Forelimb muscle (tissue), 1 donor: ENCODE measurements around the gene RBM19. TPM values are rescaled to one million over a fixed set of nuclear protein-coding genes. Genes with fewer than 3 reads are reported as not detected.

Experiments used
- DNase-seq: peaks from one replicate; pipeline ENCODE4 v3.0.0-alpha.2; 2013; ENCODE audit warnings: low read depth
- polyA plus RNA-seq: library from polyadenylated mRNA; unstranded; fragments of 120-200 nt; gene quantifications from one replicate; pipeline ENCODE4 v1.2.1, GENCODE V29; 2013; ENCODE audit not compliant: insufficient read length

The RBM19 gene
- polyA plus RNA-seq, 1 donor, result 17.1 TPM

DNA sequence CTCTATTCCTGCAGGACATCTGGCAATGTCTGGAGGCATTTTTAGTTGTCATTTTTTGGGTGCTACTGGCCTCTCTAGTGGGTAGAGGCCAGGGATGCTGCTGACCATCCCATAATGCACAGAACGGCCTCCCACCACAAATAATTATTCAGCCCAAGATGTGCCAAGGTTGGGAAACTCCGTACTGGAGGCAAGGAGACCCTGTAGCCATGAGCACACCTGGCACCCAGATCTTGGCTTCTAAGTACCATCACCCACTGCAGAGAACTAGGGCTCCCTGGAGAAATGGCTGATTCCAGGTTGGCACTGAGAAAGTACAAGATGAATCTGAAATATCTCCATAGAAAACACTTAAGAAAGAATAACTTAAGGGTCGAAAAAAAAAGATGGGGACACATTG is 81.7 kb downstream of the RBM19 start:
- DNase-seq, result no peak

DNA sequence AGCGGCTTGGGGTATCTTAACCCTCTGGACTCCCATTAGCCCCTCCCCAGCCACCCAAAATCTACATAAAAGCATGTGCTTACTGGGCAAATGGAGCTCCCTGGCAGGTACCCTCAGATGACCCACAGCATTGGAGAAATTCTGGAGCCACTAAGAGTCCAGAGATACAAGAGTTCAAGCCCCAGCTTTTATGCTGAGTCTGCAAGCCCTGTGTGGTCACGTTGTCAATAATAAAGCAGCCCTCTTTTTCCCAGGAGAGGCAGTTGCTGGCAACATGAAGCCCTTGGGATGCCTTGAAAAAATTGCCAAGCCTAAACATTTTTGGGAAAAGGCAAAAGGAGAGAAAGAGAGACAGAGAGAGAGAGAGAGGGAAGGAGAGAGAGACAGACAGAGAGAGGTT is 83.4 kb downstream of the RBM19 start:
- DNase-seq, result no peak

DNA sequence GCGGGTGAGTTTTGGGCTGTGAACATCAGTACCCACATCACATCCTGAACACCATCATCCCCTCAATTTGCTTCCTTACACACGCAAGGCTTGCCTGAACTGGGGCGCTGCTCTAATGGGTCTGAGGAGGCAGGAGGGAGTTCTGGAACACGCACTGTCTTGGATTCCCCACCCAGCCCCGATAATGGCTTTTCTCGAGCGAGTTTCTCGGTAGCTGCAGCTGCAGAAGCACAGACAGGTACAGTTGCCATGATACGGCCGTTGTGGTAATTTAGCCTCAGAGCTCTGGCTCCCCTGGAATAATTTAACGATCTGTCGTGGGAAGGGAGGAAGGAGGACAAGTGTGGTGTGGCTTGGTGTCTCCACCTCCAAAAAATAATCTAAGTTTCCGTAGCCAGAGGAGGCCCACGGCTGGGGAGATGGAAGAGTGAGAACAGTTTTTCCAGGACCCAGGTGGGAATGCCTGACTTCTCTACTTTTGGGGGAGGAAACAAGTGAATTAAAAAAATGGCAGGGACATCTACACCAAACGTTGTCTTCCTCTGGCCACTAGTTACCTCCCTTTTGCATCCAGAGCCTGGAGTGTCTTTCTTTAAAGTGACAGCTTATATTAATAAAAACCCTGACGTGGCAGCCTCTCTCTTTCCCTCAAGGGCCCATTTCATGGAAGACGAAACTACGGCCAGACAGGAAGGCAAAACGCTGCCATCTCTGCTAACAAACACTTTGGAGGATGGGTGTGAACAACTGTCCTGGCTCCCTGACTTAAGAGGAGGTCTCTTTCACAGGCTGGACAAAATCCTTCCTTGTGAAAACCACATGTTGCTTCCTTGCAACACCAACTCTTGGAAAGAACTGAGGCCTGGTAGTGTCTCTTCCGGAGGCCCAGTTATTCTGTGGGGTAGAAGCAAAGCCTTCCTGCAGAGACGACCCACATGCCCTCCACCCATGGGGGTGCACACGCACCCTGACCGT is 84.8 kb downstream of the RBM19 start:
- DNase-seq, result no peak

DNA sequence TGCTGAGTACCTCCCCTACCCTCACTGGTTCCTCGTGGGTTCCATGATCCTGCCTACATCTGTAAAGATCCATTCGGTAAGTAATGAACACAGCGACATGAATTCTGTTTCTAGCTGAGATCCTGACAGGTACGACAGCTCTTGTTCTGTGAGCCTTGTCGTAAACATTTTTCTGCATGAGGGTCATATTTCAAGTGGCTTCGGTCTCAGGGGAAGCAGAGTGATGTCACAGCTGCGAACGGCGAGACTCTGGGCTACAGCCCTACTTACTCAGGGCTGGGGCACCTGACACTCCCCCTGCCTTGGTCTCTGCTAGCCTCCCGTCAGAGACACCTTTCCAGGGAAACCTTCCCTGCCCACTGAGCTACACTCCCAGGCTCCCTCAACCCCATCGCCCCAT is 85.8 kb downstream of the RBM19 start:
- no peak for DNase-seq

DNA sequence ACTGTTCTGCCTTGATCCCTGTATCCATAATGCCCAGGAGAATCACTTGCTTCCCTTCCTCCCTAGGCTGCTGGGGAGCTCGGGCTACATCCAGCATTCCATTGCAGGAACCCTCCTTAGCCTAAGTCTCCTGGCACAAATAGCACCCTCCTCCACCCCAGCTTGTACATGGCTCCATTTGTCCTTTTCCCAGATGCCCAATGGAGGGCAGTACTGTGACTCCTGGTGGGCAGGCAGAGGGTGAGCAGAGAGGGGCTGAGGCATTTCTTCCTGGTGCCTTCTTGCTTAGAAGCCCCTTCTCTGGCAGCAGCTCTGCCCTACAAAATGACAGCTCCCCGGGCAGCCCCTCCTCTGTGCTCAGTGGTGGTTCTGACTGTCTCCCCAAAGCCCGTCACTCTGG is 86.5 kb downstream of the RBM19 start:
- DNase-seq, result no peak

DNA sequence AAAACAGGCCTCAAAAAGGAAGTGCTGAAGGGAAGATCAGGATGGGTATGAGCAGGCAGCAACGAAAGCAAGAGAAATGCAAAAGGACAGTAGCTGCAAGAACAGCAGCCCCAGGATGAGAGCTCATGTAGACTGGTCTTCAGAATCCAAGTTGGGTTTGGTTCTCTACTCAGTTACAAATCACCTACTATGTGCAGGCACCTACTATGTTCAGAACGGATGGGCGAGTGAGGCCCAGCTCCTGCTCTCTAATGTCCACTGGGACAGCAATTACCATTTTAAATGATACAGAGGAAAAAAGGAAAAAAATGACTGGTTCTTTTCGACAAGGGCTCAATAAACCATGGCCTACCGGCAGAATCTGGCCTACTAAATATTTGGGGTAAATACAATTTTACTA is 88.5 kb downstream of the RBM19 start:
- DNase-seq, result no peak

DNA sequence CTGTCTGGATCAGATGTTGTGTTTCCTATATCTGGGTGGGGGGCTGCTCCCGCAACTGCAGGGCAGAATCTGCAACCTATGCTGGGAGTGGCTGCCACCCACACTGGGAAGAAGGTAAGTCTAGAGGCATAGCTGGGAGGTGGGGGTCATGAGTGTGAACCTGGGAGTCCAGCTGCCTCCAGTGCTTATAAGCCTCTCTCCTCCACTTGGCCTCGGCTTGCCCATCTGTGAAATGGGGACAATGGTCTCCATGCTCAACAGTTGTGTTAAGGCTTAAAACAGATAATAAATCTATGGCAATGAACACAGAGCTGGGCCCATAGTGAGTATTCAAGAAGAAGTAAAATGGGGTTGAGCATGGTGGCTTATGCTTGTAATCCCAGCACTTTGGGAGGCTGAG is 90.0 kb downstream of the RBM19 start:
- DNase-seq, result no peak

DNA sequence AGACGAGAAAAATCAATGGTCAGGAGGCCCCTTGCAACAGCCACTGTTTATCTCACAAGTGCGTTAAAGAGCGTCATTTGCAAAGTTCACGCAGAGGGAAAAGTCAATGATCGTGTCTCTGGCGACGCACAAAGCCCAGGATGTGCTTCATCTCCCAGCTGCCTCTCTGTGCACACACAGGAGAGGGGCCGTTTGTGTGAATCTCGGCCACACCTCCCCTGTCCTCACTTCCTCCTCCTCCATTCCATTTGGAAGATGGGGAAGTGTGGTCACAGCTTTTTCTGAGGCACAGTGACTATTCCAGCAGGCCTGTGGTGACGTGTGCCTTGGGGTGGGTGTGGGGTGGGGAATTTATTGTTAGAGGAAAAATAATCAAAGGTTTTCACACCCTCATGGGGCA is 90.4 kb downstream of the RBM19 start:
- DNase-seq, result no peak

DNA sequence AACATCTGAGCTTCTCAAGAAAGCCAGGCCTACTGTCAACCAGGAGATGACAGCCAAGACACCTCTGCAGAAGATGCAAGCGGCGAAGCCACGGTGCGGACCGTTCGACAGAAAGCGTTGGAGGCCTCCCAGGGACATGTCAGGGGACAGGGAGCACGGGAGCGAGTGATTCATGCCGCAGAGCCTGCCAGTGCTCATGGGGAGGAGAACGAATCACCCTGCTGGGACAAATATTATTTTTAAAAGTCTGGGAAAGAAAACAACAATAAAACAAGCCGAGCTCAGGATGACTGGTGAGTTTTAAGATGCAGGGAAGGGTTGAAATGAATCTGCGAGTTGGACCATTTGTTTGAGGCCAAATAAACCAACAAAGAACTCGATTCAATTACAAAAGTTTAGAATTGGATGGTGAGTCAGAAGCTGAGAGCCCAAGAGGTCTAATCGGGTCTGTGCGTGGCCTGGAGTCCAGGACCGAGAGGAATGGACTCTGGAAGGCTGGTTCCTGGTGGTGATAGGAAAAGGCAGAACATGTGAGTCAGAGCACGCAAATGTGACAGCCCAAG is 91.0 kb downstream of the RBM19 start:
- DNase-seq, result no peak

DNA sequence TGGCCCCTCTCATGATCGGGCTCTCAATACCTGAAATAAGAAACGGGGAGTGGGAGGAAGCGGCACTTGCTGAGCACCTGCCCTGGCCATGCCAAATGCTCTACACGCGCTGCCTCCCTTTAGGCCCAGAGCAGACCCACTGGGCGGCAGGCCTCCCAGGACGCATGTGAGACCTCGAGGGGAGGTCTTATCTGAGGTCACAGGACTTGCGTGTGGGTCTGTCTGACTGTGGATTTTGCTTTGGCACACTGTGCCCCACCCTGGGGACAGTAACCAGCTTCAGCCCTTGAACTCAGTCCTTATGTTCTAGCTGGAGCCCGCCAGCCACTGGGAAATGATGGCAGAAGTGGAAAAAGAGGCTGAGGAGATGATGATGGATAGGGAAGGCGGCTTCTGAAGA is 91.8 kb downstream of the RBM19 start:
- no peak for DNase-seq

DNA sequence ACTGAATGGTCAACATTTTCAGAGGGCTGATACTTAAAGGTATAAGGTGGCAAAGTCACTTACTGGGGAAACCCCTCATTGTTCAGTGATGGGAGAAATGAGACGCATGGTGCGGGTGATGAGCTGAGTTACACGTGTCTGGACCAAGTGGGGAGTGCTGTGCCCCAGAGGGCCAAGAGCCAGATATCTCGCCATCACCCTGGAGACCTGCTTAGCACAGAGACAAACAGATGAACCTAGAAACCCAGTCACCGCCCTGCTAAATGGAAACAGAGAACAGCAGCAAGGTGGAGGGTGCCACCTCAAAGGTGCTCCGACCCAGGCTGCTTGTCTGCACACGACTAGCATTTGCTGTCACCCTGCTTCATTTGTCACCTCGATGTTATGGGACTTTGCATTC is 92.4 kb downstream of the RBM19 start:
- no peak for DNase-seq

DNA sequence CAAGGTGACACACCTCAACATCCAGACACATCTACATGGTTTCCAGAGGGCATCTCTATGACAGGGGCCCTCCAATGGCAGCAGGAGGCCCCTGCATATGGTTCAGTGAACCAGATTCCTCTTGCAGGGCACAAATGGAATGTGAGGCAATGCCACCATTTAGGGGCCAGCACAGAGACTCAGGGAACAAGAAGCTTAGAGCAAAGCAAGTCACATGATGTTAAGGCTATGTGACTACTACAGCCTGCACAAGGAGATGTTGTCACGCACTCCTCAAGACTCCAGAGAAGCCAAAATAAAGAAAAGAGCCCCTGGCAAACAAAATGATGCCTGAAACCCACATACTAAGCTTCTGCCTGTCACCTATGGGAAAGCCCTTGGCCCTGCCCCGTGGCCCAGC is 95.2 kb downstream of the RBM19 start:
- DNase-seq, result no peak

DNA sequence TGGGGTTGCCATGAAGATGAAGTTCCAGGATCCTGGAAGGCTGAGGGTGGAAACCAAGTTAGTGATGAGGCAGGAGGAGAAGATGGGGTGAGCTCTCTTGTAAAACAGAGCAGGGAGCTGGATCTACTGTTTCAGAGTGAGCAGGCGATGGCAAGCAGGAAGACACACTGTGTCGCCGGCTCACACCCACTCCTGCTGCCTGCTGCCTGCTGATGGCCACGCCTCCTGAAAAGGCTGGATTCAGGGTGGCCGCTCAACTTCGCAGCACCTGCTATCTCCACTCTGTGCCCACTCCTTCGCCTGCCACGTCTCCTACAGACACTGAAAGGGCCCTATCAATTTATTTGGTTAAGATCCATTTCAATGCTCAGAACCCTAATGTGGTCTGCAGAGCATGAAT is 96.1 kb downstream of the RBM19 start:
- DNase-seq, result no peak

DNA sequence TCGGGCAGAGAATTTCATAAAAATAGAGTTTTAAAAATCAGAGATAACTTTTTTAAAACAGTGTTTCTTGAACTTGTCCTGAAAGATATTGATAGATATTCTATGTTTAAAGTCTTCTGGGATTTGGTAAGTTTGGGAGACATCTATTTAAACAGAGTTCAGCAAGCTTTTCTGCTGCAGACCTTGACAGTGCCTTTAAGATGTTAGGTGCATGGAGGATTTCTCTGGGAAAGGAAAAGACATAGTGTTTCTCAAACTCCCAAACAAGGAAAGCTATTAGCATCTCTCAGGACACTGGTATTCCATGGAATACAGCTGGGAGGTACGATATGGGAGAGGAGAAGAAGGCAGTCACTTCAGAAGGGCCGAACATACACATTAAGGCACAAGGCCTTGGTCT is 97.8 kb downstream of the RBM19 start:
- no peak for DNase-seq

DNA sequence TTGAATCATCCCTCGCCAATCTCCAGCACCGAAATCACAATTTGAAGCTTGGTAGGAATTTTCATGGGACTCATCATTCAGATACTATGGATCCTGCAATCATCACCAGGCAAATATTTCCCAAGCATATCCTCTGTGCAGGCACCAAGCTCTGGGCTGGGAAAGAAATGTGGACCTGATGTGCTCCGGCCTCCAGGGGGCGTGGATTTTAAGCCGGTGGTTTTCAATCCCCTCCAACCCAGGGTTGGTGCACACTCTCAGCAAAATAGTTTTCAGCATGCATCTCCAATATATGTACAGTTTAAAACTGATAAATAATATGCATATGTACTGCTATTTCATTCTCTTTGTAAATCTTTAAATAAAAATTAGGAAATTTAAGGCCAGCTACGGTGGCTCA is 98.9 kb downstream of the RBM19 start:
- DNase-seq, result no peak

DNA sequence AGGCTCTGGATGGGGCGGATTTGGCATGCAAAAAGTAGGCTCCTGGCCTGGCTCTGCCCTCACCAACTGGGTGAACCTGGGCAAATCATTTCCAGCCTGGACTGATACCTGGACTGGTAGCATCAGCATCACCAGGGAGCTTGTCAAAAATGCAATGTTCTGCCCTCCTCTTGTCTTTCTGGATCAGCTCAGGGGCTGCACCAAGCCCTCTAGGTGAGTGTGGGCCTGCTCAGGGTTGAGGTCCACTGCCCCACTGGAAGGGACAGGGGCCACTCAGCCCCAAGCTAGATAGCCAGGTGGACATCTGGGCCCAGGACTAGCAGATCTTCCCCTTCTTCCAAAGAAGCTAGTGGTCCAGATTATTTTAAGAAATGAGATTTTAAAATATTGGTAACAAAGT is 99.6 kb downstream of the RBM19 start:
- DNase-seq, result no peak

DNA sequence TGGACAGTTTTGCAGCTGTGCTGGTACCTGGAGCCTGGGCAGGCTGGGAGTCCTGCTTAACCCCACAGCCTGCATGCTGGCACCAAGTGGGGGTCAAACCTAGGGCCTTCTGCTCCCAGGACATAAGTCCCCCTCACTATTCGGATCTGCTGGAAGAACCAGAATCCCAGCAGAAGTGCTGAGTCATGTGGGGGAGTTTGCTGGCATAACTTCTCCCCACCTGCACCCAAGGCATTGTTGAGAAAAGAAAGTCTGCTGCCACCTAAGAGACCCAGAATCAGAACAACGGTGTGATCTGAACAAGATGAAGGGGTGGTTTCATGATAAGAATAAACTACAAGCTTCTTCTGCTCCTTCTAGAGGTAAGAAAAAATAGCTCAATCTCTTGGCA is 102.7 kb downstream of the RBM19 start:
- no peak for DNase-seq

DNA sequence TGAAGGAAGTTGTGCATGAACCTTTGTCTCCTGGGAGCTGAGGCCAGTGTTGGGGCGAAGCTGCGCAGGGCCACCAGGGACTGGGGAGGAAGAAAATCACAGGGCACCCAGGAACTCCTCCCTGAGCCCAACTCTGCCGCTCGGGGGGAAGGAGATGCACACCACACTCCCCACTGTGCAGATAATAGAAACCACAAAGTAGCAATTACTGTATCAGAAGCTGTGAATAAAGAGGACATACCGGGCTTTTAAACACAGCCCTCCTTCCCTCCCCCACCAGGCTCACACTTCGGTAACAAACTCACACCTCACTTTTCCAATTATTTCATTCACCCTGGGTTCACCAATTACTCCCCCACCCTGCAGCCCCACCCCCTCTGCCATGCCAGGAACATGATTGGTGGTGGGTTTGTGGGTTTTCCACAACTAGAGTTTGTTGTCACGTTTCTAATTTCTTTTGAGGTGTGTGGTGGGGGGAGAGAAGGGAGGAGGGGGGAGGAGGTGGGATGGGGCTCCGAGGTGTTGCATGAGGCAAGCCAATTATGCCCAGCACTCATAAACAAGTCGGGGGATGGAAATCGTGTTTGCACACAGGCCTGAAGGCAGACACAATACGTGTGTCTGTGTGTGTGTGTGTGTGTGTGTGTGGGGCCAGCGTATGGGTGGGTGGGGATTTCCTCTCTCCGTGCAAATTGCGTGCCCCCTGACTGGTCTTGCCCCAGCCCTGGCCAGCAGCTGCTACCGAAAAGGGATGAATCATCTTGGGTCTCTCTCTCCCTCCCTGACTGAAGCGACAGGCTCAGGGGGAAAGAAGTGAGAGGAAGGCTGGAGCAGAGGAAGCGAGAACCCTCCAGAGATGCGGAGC is 103.3 kb downstream of the RBM19 start:
- DNase-seq, result no peak

DNA sequence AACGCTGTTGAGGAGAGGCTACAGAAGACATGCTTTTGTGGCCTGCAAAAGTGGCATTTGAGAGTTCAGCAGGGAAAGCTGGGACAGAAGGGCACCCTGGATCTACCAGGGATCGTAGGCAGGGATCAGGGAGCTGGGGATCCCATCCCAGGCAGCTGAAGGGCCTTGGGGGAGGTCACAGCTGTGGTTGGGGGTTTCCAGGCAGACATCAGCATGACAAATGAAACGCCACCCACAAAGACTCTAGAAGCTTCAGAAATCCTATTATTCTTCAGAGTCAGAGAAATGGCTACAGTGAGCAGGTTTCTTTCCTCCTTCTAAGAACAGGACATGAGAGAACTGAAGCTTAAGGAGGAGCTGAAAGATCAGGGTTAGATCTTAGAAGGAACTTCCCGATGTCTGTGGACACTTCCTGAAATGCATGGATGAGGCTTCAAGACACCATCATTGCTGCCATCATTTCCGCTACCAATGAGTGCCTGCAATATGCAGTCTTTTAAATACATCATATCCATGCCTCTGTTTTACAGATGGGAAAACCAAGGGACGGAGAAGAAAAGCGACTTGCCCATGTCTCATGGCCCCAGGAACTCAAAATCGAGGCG is 104.3 kb downstream of the RBM19 start:
- DNase-seq, result no peak

DNA sequence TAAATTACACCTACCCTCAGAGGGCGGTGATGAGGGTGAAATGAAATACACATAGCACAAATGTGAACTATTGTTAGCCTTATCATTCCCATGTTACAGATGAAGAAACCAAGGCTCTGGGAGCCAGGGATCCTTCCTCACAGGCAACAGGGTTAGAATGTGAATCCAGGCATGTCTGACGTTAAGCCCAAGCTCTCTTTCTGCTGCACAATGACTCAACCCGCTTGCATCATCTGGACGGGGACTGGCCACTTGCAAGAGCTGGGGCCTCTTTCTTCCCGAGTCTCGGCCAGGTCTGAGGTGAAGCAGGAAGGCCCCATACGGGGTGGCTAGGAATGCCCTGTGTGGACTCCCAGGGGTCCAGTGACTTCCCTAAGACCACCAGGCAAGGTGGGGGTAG is 105.2 kb downstream of the RBM19 start:
- DNase-seq, result no peak

DNA sequence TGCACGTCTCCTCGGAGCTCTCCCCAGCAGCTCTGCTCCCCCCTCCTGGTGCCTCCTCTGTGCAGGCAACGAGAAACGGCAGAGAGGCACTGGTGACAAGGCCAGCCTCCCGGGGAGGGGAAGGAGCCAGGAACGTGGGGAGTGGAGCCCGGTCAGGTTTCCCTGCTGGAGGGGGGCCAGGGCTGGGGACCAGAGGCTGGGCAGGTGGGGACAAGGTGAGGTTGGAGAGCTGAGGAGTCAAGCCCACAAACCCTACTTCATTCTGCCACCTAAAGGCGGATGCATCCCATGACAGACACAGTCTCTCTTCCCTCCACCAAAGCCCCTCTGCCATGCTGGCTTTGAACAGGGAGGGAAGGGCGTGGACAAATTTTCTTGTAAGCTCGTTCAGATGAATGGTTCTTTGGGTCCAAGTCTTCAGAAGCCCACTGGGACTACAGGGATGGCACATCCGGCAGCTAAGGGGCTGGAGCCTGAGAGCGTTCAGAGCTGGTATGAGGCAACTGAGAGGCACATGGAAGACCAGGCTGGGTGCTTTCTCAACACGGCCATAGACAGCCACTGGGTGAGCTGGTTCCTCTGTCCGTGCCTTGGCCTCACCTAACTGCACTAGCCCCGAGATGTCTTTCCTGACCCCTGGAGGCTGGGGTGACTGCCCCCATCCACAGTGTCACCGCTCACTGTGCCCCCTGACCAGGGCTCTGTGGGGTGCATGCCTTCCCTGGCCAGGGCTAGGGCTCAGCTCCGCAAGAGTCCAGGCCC is 105.9 kb downstream of the RBM19 start:
- DNase-seq, result no peak
